Activated CD8-positive, alpha-beta T cell treated with anti-CD3 and anti-CD28 coated beads, Interleukin-2, amount 10 ng/mL, durations not matched to agents 7 days and 5 days (primary cell): ENCODE data around the gene PTPRK. TPM values are rescaled to one million over a fixed set of nuclear protein-coding genes. Genes with fewer than 3 reads are reported as not detected.

ENCODE experiments used
- ATAC-seq: fragments of 150-1000 bp; cut with Tn5 transposase; one replicate; pipeline ENCODE4 v1.10.0; 2021; ENCODE audit warnings: moderate library complexity
- CTCF ChIA-PET: fragments of 350-600 bp; sonication (Branson Sonifier 250); formaldehyde crosslinking; loops from one replicate; lab custom pipeline; 2021; ENCODE audit warnings: antibody characterized with exemption; lab: Charles Lee
- POLR2A ChIA-PET: fragments of 350-600 bp; sonication (Branson Sonifier 250); formaldehyde crosslinking; loops from one replicate; lab custom pipeline; 2021; ENCODE audit warnings: antibody characterized with exemption; lab: Charles Lee
- DNase-seq: peaks from one replicate; pipeline ENCODE4 v3.0.0-alpha.2; 2020
- H3K27ac Mint-ChIP-seq: one replicate; pipeline ENCODE4 v1.8.0; 2021; ENCODE audit warnings: mild to moderate bottlenecking, mixed read lengths
- H3K27me3 Mint-ChIP-seq: one replicate; pipeline ENCODE4 v1.8.0; 2021; ENCODE audit warnings: low read depth, mixed read lengths
- H3K36me3 Mint-ChIP-seq: one replicate; pipeline ENCODE4 v1.8.0; 2021; ENCODE audit warnings: low read depth, mixed read lengths
- H3K4me1 Mint-ChIP-seq: one replicate; pipeline ENCODE4 v1.8.0; 2021; ENCODE audit warnings: low read depth, mixed read lengths
- H3K4me3 Mint-ChIP-seq: one replicate; pipeline ENCODE4 v1.8.0; 2021; ENCODE audit warnings: mild to moderate bottlenecking, mixed read lengths
- H3K9me3 Mint-ChIP-seq: one replicate; pipeline ENCODE4 v1.8.0; 2022; ENCODE audit warnings: mixed read lengths; ENCODE audit not compliant: insufficient read depth
- total RNA-seq, 2 experiments: library from RNA; stranded (reverse); gene quantifications; one replicate each; pipeline ENCODE4 v1.2.3, GENCODE V29; 2021

Gene PTPRK
- total RNA-seq, 2 experiments from 2014 or later: 3.1 to 3.6 TPM

DNA sequence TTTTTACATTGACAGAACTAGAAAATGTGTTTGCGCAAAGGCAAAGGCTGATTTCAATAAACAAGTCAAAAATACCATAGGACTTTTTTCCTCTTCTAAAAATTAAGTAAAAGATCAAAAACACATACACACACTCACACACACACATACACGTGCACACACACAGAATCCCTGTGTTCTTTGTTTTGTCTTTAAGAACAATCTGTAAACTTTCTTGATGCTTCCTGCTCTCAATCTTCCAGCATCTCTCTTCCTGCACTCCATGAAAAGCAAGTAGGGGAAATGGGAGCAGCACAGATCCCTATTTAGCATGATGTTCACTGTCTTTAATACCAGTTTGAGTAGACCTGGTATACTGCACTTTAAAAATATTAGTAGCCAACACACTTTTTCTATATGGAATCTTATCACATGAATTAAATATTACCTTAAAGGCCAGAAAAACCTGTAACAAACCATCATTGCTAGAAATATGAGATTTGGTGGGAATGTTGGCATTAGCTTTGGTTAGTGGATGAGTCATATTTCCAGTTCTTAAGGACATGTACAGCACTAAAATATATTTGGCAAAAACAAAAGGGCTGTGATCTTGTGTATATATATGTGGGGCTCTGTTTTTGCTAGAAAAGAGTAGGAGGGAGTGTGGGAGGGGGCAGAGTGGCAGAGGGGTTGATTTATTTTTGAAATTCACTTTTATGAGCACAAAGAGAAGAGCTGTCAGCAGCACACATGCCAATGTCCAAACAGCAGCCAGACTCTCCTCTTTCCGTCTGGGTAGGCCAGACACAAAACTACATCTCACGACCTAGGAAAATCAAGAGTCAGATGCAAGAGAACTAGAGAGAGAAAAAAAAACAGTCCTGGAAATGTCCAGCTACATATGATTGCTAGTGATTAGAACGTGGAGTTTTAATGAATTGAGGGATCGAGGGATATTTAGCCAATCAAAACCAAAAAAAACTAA, 4.6 kb downstream of the PTPRK start:
- CTCF ChIA-PET: interaction anchor here (0.7 to 1.9 kb wide), 8 partner anchors 8 to 779 kb away, joined by 3 to 6 read pairs (median 4); no protein-coding TSS in a partner anchor
- no peak overlapping the region for H3K27ac Mint-ChIP-seq
- DNase-seq (no peak), ATAC-seq (no peak)
- H3K9me3 Mint-ChIP-seq: no peaks in the 10 kb centered on the region
- no peaks in the 10 kb centered on the region for H3K36me3 Mint-ChIP-seq
- no peak overlapping the region for H3K4me3 Mint-ChIP-seq
- H3K4me1 Mint-ChIP-seq: peaks cover 21% of the 10 kb centered on the region
- H3K27me3 Mint-ChIP-seq: peaks cover 29% of the 10 kb centered on the region
- POLR2A ChIA-PET: no interaction called here

DNA sequence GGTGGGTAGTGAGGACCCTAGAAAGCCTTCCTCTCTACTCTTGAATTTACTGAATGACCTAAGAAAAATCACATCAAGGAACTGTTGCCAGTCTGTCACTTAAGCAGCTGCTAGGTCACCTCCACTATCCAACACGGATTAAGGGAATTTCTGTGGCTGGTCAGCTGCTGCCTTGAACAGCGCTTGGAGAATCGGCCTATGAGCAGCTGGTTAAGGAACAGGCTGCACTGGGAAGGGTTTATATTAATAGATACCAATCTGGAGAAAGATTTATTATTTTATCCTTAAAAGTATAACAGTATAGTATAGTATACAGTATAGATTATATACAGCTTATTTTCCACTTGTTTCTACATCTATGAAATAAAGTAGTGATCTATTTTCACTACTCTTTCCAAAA, 6.5 kb downstream of the PTPRK start:
- H3K27me3 Mint-ChIP-seq: peaks cover 27% of the 10 kb centered on the region
- no peak overlapping the region for H3K4me3 Mint-ChIP-seq
- DNase-seq (no peak), ATAC-seq (no peak)
- H3K4me1 Mint-ChIP-seq: peaks cover 7% of the 10 kb centered on the region
- H3K9me3 Mint-ChIP-seq: no peaks in the 10 kb centered on the region
- no peak overlapping the region for H3K27ac Mint-ChIP-seq
- ChIA-PET POLR2A (no interaction called here), CTCF (interaction anchor here (0.6 to 1.5 kb wide), 2 partner anchors 658 to 962 kb away, joined by 3 read pairs; no protein-coding TSS in a partner anchor)
- H3K36me3 Mint-ChIP-seq: no peaks in the 10 kb centered on the region

DNA sequence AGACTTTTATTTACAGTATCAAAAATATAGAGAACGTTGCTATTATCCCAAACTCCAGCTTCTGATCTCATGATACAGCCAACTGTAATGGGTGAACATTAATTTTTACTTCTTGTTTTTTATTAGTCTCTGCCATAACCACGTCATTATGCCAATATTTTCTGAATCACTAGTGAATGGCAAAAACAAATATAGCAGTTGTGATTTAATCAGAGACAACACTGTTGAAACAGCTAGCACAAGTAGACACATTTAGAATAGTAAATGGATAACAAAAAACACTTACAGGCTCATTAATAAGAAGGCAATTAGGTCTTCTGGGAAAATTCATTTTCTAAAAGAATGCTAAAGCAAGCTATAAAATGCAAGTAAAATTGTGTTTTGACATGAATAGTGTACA, 8.1 kb downstream of the PTPRK start:
- Mint-ChIP-seq H3K4me1 (no peaks in the 10 kb centered on the region), H3K27me3 (peaks cover 18% of the 10 kb centered on the region), H3K9me3 (no peaks in the 10 kb centered on the region), H3K27ac (no peak overlapping the region), H3K36me3 (no peaks in the 10 kb centered on the region), H3K4me3 (no peak overlapping the region)
- no peak for DNase-seq
- CTCF ChIA-PET: interaction anchor here (0.6 to 1.0 kb wide), 2 partner anchors 8 to 799 kb away, joined by 3 to 7 read pairs; partner anchors contain the start of gene PTPRK
- no peak for ATAC-seq
- POLR2A ChIA-PET: no interaction called here

DNA sequence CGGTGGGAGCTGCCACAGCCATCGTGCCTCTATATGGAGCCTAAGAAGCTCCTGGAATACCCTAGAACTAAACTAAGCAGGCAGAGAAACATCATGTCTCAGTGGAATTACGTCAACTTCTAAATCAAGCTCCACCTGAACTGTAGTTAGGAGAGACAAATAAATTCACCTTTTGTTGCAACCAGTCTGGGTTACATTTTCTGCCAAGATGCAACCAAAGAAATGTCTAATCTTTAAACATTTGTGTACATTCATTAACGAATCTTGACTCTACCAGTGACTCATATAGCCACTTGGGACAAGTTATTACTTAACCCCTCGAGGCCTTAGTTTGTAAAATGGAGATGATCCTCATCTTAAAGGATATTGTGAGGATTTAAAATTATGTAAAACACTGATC, 8.9 kb downstream of the PTPRK start:
- H3K4me3 Mint-ChIP-seq: no peak overlapping the region
- ChIA-PET CTCF (interaction anchor here (1.0 kb wide), 1 partner anchor 9 kb away, joined by 7 read pairs; the partner anchor contains the start of gene PTPRK), POLR2A (no interaction called here)
- peaks cover 14% of the 10 kb centered on the region for H3K27me3 Mint-ChIP-seq
- ATAC-seq: no peak
- H3K36me3 Mint-ChIP-seq: no peaks in the 10 kb centered on the region
- H3K27ac Mint-ChIP-seq: no peak overlapping the region
- DNase-seq: no peak
- H3K4me1 Mint-ChIP-seq: no peaks in the 10 kb centered on the region
- H3K9me3 Mint-ChIP-seq: no peaks in the 10 kb centered on the region

DNA sequence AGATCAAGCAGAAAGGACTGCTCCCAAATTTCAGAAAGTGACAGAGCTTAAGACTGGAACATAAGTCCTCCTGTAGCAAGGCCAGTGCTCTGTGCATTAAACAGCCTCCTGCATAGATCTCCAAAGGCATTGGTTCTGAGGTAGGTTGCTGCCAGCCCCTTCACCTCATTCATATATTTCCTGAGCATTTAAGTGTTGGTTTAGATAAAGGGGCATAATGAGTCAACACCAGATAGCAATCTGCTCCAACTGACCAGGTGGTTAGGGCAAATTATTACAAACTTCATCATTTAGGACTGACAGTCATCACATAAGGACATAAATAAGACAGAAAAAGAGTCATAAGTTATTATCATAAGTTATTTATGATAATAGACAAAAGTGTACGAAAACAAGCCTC, 10.7 kb downstream of the PTPRK start:
- Mint-ChIP-seq H3K27me3 (peaks cover 8% of the 10 kb centered on the region), H3K27ac (no peak overlapping the region), H3K4me1 (no peaks in the 10 kb centered on the region), H3K36me3 (no peaks in the 10 kb centered on the region), H3K9me3 (no peaks in the 10 kb centered on the region), H3K4me3 (no peak overlapping the region)
- DNase-seq (no peak), ATAC-seq (no peak)
- ChIA-PET CTCF (no interaction called here), POLR2A (no interaction called here)

DNA sequence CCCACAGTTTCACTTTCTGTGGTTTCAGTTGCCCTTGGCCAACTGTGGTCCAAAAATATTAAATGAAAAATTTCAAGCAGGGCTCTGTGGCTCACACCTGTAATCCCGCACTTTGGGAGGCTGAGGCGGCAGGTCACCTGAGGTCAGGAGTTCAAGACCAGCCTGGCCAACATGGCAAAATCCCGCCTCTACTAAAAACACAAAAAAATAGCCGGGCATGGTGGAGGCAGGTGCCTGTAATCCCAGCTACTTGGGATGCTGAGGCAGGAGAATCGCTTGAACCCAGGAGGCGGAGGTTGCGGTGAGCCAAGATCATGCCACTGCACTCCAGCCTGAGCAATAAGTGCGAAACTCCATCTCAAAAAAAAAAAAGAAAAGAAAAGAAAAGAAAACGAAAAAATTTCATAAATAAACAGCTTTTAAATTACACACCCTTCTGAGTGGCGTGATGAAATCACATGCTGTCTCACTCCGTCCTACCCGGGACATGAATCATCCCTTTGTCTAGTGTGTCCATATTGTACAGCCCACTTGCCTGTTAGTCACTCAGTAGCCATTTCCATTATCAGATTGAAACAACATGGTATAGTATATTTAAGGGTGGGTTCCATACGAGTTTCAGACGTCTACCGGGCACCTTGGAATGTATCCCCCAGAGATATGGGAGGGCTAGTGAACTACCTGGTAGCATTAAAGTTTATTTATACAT, 11.7 kb downstream of the PTPRK start:
- DNase-seq (no peak), ATAC-seq (no peak)
- Mint-ChIP-seq H3K36me3 (no peaks in the 10 kb centered on the region), H3K27me3 (peaks cover 5% of the 10 kb centered on the region), H3K9me3 (no peaks in the 10 kb centered on the region), H3K4me1 (no peaks in the 10 kb centered on the region), H3K4me3 (no peak overlapping the region), H3K27ac (no peak overlapping the region)
- ChIA-PET POLR2A (no interaction called here), CTCF (interaction anchor here (1.1 to 1.3 kb wide), 2 partner anchors 8 to 10 kb away, joined by 3 to 4 read pairs; no protein-coding TSS in a partner anchor)

DNA sequence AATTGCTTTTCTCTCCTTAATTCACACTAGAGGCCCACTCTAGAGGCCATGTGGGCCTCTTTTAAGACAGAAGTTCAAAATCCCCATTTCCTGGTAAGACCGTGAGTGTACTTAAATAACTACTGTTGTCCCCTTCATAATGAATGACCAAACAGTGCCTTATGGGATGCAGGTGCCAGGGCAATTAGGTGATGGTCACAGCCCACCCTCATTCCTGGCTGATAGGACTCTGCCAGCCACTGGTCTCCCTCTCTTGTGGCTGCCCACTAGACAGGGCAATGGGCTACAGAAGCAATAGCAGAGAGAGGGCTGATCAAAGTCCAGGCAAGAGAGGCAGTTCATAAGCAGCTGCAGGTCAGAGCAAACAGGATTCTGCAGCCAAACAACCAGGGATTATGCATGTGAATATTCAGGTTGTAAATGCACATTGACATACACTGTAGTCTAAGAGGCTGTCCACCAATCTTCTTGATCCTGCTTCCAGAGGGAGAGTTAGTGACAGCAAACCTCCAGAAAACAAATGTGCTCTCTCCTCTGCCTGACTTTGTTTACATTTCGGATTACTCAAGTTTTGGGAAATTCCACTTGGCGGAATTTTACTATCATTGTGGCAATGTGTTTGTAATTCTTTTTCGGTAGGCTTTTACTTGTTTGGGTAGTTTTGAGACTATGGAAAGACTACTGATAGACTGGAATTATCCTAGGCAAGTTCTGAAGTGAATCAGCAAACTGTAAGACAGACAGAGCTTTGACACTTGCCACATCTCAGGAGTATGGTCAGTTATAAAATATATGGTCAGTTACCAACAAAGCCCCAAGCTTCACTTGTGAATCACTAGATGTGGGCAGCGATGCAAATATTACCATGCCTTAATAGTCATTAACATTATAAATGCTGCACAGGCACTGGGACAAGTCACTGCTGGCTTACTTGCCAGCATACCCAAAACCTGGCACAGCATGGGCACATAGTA, 12.8 kb downstream of the PTPRK start:
- no peaks in the 10 kb centered on the region for H3K36me3 Mint-ChIP-seq
- CTCF ChIA-PET: interaction anchor here (1.1 to 1.3 kb wide), 2 partner anchors 8 to 9 kb away, joined by 3 to 4 read pairs; no protein-coding TSS in a partner anchor

DNA sequence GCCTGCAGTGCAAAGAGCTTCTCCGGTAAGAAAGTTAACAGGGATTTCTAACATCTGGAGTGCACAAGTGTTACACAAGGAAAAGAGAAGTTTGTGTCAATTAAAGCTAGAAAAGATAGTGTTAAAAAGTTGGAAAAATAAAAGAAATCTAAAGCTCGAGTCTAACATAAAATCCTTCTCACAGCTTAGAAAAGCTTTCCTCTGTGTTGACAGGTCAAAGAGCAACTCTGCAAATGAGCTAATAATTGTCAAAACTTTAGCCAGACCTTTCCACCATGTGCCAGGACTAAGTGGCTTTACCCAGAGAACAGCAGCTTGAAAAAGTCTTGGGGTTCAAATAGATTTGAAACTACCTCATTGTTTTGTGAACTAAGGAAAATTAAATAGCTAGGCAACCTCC, 14.8 kb downstream of the PTPRK start:
- Mint-ChIP-seq H3K27ac (no peak overlapping the region), H3K9me3 (no peaks in the 10 kb centered on the region), H3K36me3 (no peaks in the 10 kb centered on the region), H3K27me3 (no peaks in the 10 kb centered on the region), H3K4me3 (no peak overlapping the region), H3K4me1 (no peaks in the 10 kb centered on the region)
- CTCF ChIA-PET: interaction anchor here (1.0 kb wide), 1 partner anchor 951 kb away, joined by 3 read pairs; no protein-coding TSS in a partner anchor
- ATAC-seq: no peak
- no peak for DNase-seq
- POLR2A ChIA-PET: no interaction called here

More for the DNA sequence above, 12.8 kb downstream of the PTPRK start:
- ATAC-seq (no peak), DNase-seq (no peak)
- no peaks in the 10 kb centered on the region for H3K9me3 Mint-ChIP-seq
- H3K4me1 Mint-ChIP-seq: no peaks in the 10 kb centered on the region
- peaks cover 3% of the 10 kb centered on the region for H3K27me3 Mint-ChIP-seq
- no peak overlapping the region for H3K4me3 Mint-ChIP-seq
- H3K27ac Mint-ChIP-seq: no peak overlapping the region
- POLR2A ChIA-PET: no interaction called here

DNA sequence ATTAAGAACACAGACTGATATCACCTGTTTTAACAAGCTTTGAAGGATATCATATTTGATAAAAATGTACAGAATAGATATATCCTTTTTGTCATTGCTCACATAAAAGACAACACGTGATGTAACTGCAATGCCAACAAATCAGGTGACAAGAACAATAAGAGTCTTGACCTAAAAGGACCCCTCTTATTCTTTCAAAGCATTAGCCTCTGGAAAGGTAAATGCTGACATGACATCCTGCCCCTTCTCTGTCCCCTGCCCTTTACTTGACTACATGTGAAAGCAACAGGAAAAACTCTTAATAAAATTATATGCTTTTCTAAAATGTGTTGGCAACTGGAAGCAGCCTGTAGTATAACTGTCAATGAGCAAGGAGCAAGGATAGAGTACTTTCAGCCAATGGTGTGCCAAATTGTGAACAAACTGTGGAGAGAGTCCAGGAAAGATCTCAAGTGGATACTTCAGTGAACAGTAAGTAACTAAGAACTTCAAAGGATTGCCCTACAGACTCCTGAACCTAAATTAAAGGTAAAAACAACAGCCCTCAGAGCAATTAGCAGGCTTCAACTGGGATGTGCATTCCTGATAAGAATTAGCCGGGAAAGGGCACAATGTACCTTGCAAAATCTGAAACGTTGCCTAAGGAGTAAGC, 16.3 kb downstream of the PTPRK start:
- no peak overlapping the region for H3K27ac Mint-ChIP-seq
- H3K4me1 Mint-ChIP-seq: no peaks in the 10 kb centered on the region
- no peak for ATAC-seq
- DNase-seq: no peak
- ChIA-PET CTCF (no interaction called here), POLR2A (interaction anchor here (0.7 kb wide), 1 partner anchor 14 kb away, joined by 3 read pairs; no protein-coding TSS in a partner anchor)
- H3K36me3 Mint-ChIP-seq: no peaks in the 10 kb centered on the region
- H3K27me3 Mint-ChIP-seq: no peaks in the 10 kb centered on the region
- no peaks in the 10 kb centered on the region for H3K9me3 Mint-ChIP-seq
- H3K4me3 Mint-ChIP-seq: no peak overlapping the region

DNA sequence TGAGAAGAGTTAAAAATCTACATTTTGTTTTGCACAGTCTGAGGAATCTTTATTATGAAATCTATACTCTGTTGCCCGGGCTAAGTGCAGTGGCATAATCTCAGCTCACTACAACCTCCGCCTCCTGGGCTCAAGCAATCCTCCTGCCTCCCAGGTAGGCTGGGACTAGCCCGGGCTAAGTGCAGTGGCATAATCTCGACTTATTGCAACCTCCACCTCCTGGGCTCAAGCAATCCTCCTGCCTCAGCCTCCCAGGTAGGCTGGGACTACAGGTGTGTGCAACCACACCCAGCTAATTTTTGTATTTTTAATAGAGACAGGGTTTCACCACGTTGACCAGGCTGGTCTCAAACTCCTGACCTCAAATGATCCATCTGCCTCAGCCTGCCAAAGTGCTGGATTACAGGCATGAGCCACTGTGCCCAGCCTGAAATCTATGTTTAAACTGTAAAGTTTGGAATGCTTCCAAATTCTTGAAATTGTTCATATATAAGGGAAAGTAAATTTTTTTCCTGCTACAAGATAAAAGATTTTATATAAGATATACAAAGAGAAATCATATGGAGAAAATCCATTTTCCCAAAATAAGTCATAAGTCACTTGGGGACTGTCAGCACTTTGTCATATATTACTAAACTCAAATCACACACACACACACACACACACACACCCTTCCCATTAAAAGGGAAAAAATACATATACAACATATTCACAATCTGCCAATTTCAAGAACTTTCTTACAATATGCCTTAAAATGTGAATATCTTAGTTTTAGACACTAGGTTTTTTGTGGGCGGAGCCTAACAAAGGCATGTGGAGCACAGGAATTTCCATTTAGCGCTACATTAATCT, 19.4 kb downstream of the PTPRK start:
- POLR2A ChIA-PET: no interaction called here
- no peaks in the 10 kb centered on the region for H3K27me3 Mint-ChIP-seq
- no peak overlapping the region for H3K4me3 Mint-ChIP-seq
- ATAC-seq: no peak
- H3K27ac Mint-ChIP-seq: no peak overlapping the region
- H3K4me1 Mint-ChIP-seq: no peaks in the 10 kb centered on the region
- CTCF ChIA-PET: no interaction called here
- no peaks in the 10 kb centered on the region for H3K9me3 Mint-ChIP-seq
- DNase-seq: no peak
- H3K36me3 Mint-ChIP-seq: no peaks in the 10 kb centered on the region
